ENCODE results near the gene LGI4. TPM values are rescaled to one million over a fixed set of nuclear protein-coding genes. Genes with fewer than 3 reads are reported as not detected.
A peak's percentile ranks its signal among the peaks of the same experiment; 100 is the strongest.

The LGI4 gene
- total RNA-seq, 1 experiment from 2014 or later: 0.32 TPM

- Histone ChIP-seq H3K9ac (ENCODE audit: low read length) (no peak overlapping the region), H3K36me3 (ENCODE audit: control insufficient read depth in 1 of 2, insufficient read depth in 2 of 2, low read length in 2 of 2) (peaks cover 9 to 46% of the 10 kb centered on the region in 2 experiments), H3K4me3 (replicated peaks in 1 of 2; ENCODE audit: low read depth in 1 of 2, low read length in 2 of 2) (no peak overlapping the region), H3K79me2 (ENCODE audit: insufficient read depth, low read length) (peaks cover 30% of the 10 kb centered on the region; the same call in 1 of the 2 replicates), H3K9me3 (ENCODE audit: control insufficient read depth in 1 of 2, insufficient read depth in 1 of 2, low read depth in 1 of 2, low read length in 2 of 2) (no peaks in the 10 kb centered on the region), H4K20me1 (ENCODE audit: insufficient read depth) (no peaks in the 10 kb centered on the region), H3K4me2 (ENCODE audit: low read length) (no peak overlapping the region), H3K27ac (ENCODE audit: low read depth, low read length) (no peak overlapping the region), H3K27me3 (ENCODE audit: insufficient read depth, low read length) (no peaks in the 10 kb centered on the region), H2AFZ (ENCODE audit: low read depth, low read length, poor library complexity, severe bottlenecking) (no peak overlapping the region), H3K4me1 (ENCODE audit: control insufficient read depth in 1 of 2, insufficient read depth in 2 of 2, low read length in 2 of 2) (peaks cover 8 to 42% of the 10 kb centered on the region in 2 experiments), H3K9me2 (ENCODE audit: insufficient read depth) (no peaks in the 10 kb centered on the region)
- no peak for TF ChIP-seq SRF (IDR thresholded peaks at IDR 0.05; ENCODE audit: low read depth)
- TF ChIP-seq JUND (IDR thresholded peaks at IDR 0.05): no peak
- no peak for TF ChIP-seq CBX3 (IDR thresholded peaks at IDR 0.05; ENCODE audit: low read depth)
- no peak for TF ChIP-seq RAD21 (IDR thresholded peaks at IDR 0.05; ENCODE audit: low read depth)
- no peak for TF ChIP-seq YY1 (IDR thresholded peaks at IDR 0.05; ENCODE audit: extremely low read depth, insufficient replicate concordance, low read depth, low read length)
- no peak for TF ChIP-seq SIN3A (IDR thresholded peaks at IDR 0.05; ENCODE audit: low read depth)
- no peak for TF ChIP-seq TCF7L2 (IDR thresholded peaks at IDR 0.05; ENCODE audit: borderline replicate concordance, extremely low read depth, insufficient read depth, insufficient read length)
- no peak for TF ChIP-seq CEBPB (IDR thresholded peaks at IDR 0.05; ENCODE audit: low read depth)
- no peak for TF ChIP-seq EZH2phosphoT487 (IDR thresholded peaks at IDR 0.05; ENCODE audit: borderline replicate concordance)
- no peak for TF ChIP-seq ELF1 (IDR thresholded peaks at IDR 0.05; ENCODE audit: borderline replicate concordance, low read depth)
- no peak for TF ChIP-seq ATF3 (IDR thresholded peaks at IDR 0.05)
- RAD21 ChIA-PET (ENCODE audit: low non-redundant PET in 1 of 2, low total read pairs in 2 of 2, uncharacterized antibody in 2 of 2, unreplicated experiment in 2 of 2): no interaction called here
- no TSS peak for BruUV-seq (replicated peaks)
- intact Hi-C loops (cut with micrococcal nuclease): no loop called here
- no peak for ATAC-seq
- no peak for DNase-seq (ENCODE audit: low read depth, low spot score)
- POLR2A ChIA-PET: no interaction called here
- CTCF ChIA-PET: no interaction called here
These were observed 21.8 kb upstream of the LGI4 start for GRCh38 chr19:35156673-35157014.

- RAD21 ChIA-PET (ENCODE audit: low non-redundant PET in 1 of 2, low total read pairs in 2 of 2, uncharacterized antibody in 2 of 2, unreplicated experiment in 2 of 2): no interaction called here
- CTCF ChIA-PET: no interaction called here
- H4K20me1 ChIP-seq (ENCODE audit: insufficient read depth): no peaks in the 10 kb centered on the region
- intact Hi-C loops (cut with micrococcal nuclease): no loop called here
- H2AFZ ChIP-seq (ENCODE audit: low read depth, low read length, poor library complexity, severe bottlenecking): no peak overlapping the region
- POLR2A ChIA-PET: no interaction called here
- peaks cover 8 to 42% of the 10 kb centered on the region in 2 experiments for H3K4me1 ChIP-seq (ENCODE audit: control insufficient read depth in 1 of 2, insufficient read depth in 2 of 2, low read length in 2 of 2)
- no peaks in the 10 kb centered on the region for H3K9me2 ChIP-seq (ENCODE audit: insufficient read depth)
- no peaks in the 10 kb centered on the region for H3K9me3 ChIP-seq (ENCODE audit: control insufficient read depth in 1 of 2, insufficient read depth in 1 of 2, low read depth in 1 of 2, low read length in 2 of 2)
- no peak overlapping the region; the same call in 1 of the 2 replicates for H3K27ac ChIP-seq (ENCODE audit: low read depth, low read length)
- H3K79me2 ChIP-seq (ENCODE audit: insufficient read depth, low read length): peaks cover 30% of the 10 kb centered on the region; the same call in 1 of the 2 replicates
- no peaks in the 10 kb centered on the region for H3K27me3 ChIP-seq (ENCODE audit: insufficient read depth, low read length)
- DNase-seq (ENCODE audit: low read depth, low spot score): no peak
- BruUV-seq (replicated peaks): TSS peak; percentile 40
- H3K4me2 ChIP-seq (ENCODE audit: low read length): peak overlapping the region; percentile 98
- H3K4me3 ChIP-seq (replicated peaks in 1 of 2; ENCODE audit: low read depth in 1 of 2, low read length in 2 of 2): peak overlapping the region; percentile 75 to 95
- peaks cover 9 to 41% of the 10 kb centered on the region in 2 experiments for H3K36me3 ChIP-seq (ENCODE audit: control insufficient read depth in 1 of 2, insufficient read depth in 2 of 2, low read length in 2 of 2)
- H3K9ac ChIP-seq (ENCODE audit: low read length): peak overlapping the region; percentile 93
- ATAC-seq: no peak
- no peak for TF ChIP-seq CBX3 (IDR thresholded peaks at IDR 0.05; ENCODE audit: low read depth)
- no peak for TF ChIP-seq EGR1 (IDR thresholded peaks at IDR 0.05; ENCODE audit: low read depth)
- TF ChIP-seq ZBTB33 (IDR thresholded peaks at IDR 0.05; ENCODE audit: extremely low read depth, insufficient replicate concordance, low read length): no peak
- TF ChIP-seq REST (IDR thresholded peaks at IDR 0.05; ENCODE audit: low read depth): no peak
- TF ChIP-seq EZH2 (IDR thresholded peaks at IDR 0.05): no peak
- no peak for TF ChIP-seq ZFX (IDR thresholded peaks at IDR 0.05)
- TF ChIP-seq SRF (IDR thresholded peaks at IDR 0.05; ENCODE audit: low read depth): no peak
These were observed 21.3 kb upstream of the LGI4 start for GRCh38 chr19:35155981-35156672.
